H7 (cell line): ENCODE results near the gene SERF2. TPM values are rescaled to one million over a fixed set of nuclear protein-coding genes. Genes with fewer than 3 reads are reported as not detected.
"Not testable (repeated sequence)": the region's sequence is repeated elsewhere in the genome, so short reads cannot be mapped to it uniquely, and the experiment has no call there.

ENCODE experiments used
- DNase-seq: peaks from one replicate; pipeline ENCODE4 v3.0.0; 2012
- H3K27me3 ChIP-seq: 2 replicates; pipeline ENCODE4 v1.6.0; 2011; ENCODE audit warnings: mild to moderate bottlenecking, low read length; ENCODE audit not compliant: control insufficient read depth, insufficient read depth
- H3K36me3 ChIP-seq: replicated peaks from 2 replicates; pipeline ENCODE4 v1.5.1; 2011; ENCODE audit warnings: low read length; ENCODE audit not compliant: control insufficient read depth, insufficient read depth
- H3K4me3 ChIP-seq: 2 replicates; pipeline ENCODE4 v1.5.1; 2011; ENCODE audit warnings: low read depth, mild to moderate bottlenecking, control low read depth, low read length, moderate library complexity; ENCODE audit not compliant: insufficient read depth
- total RNA-seq: library from RNA; depleted of rRNA; stranded (reverse); fragments of >200 nt; shearing (Covaris generic); gene quantifications from 2 replicates; pipeline ENCODE4 v1.2.3, GENCODE V29; 2014; rRNA removed

The SERF2 gene
- total RNA-seq = 372 and 456 TPM in 2 replicates

GRCh38 chr15:43791993-43792760, at the start of gene SERF2:
Gene SERF2, plus strand, starts transcription at chr15:43792320. Its CDS starts 57 bp downstream, at chr15:43792377.
- DNase-seq = peak; percentile 100
- Histone ChIP-seq H3K4me3 (peak within 1 kb of the TSS; percentile 99), H3K27me3 (no peaks in the 10 kb centered on the region)

GRCh38 chr15:43746245-43746902, 45.7 kb upstream of the SERF2 start, which contains the start of gene PDIA3:
Gene PDIA3, plus strand, starts transcription at chr15:43746438. Its CDS starts 102 bp downstream, at chr15:43746540.
- not testable (repeated sequence) for H3K27me3 ChIP-seq, H3K36me3 ChIP-seq
- peak; percentile 98 for DNase-seq
- peak within 1 kb of the TSS; percentile 74 for H3K4me3 ChIP-seq

More at GRCh38 chr15:43791993-43792760, at the start of gene SERF2:
- peaks cover 22% of the 10 kb centered on the region for H3K36me3 ChIP-seq

GRCh38 chr15:43746903-43747309, 45.2 kb upstream of the SERF2 start:
- peak overlapping the region; percentile 74 for H3K4me3 ChIP-seq
- H3K27me3 ChIP-seq, H3K36me3 ChIP-seq, DNase-seq: not testable (repeated sequence)

- Histone ChIP-seq H3K36me3 (no peaks in the 10 kb centered on the region; the same call in none of the 2 replicates), H3K4me3 (no peak overlapping the region), H3K27me3 (no peaks in the 10 kb centered on the region)
- DNase-seq = no peak
These were observed 43.7 kb upstream of the SERF2 start for GRCh38 chr15:43748376-43748775.

- peaks cover 3% of the 10 kb centered on the region for H3K36me3 ChIP-seq
- H3K27me3 ChIP-seq = no peaks in the 10 kb centered on the region
- DNase-seq = no peak
- H3K4me3 ChIP-seq = no peak overlapping the region
These were observed 42.3 kb upstream of the SERF2 start for GRCh38 chr15:43749690-43750345.

GRCh38 chr15:43751885-43752284, 40.2 kb upstream of the SERF2 start:
- no peak overlapping the region for H3K4me3 ChIP-seq
- DNase-seq = no peak
- H3K27me3 ChIP-seq = no peaks in the 10 kb centered on the region
- H3K36me3 ChIP-seq = peaks cover 5% of the 10 kb centered on the region

GRCh38 chr15:43762824-43763223, 29.3 kb upstream of the SERF2 start:
- H3K4me3 ChIP-seq = no peak overlapping the region
- no peaks in the 10 kb centered on the region for H3K27me3 ChIP-seq
- H3K36me3 ChIP-seq = peaks cover 43% of the 10 kb centered on the region
- no peak for DNase-seq

GRCh38 chr15:43763819-43764446, 28.2 kb upstream of the SERF2 start:
- H3K36me3 ChIP-seq = peaks cover 42% of the 10 kb centered on the region
- no peaks in the 10 kb centered on the region for H3K27me3 ChIP-seq
- DNase-seq = no peak
- no peak overlapping the region for H3K4me3 ChIP-seq

GRCh38 chr15:43769584-43770228, 22.4 kb upstream of the SERF2 start:
- H3K4me3 ChIP-seq = no peak overlapping the region
- no peaks in the 10 kb centered on the region for H3K27me3 ChIP-seq
- peaks cover 44% of the 10 kb centered on the region for H3K36me3 ChIP-seq
- peak; percentile 73 for DNase-seq

- H3K4me3 ChIP-seq = no peak overlapping the region
- H3K27me3 ChIP-seq = no peaks in the 10 kb centered on the region; the same call in 1 of the 2 replicates
- H3K36me3 ChIP-seq = peaks cover 30% of the 10 kb centered on the region
- DNase-seq = no peak
These were observed 20.3 kb upstream of the SERF2 start for GRCh38 chr15:43771816-43772215.

GRCh38 chr15:43772624-43773023, 19.5 kb upstream of the SERF2 start:
- DNase-seq = no peak
- Histone ChIP-seq H3K4me3 (no peak overlapping the region), H3K27me3 (no peaks in the 10 kb centered on the region; the same call in 1 of the 2 replicates), H3K36me3 (peaks cover 30% of the 10 kb centered on the region)

- DNase-seq = no peak
- Histone ChIP-seq H3K36me3 (peaks cover 28% of the 10 kb centered on the region), H3K4me3 (no peak overlapping the region), H3K27me3 (no peaks in the 10 kb centered on the region; the same call in 1 of the 2 replicates)
These were observed 18.1 kb upstream of the SERF2 start for GRCh38 chr15:43774062-43774461.

GRCh38 chr15:43775411-43775965, 16.6 kb upstream of the SERF2 start:
- Histone ChIP-seq H3K4me3 (peak overlapping the region; percentile 77), H3K27me3 (no peaks in the 10 kb centered on the region; the same call in 1 of the 2 replicates), H3K36me3 (peaks cover 19% of the 10 kb centered on the region)
- peak; percentile 65 for DNase-seq
